ENCODE measurements around the gene EIF5A2.

Gene EIF5A2

GRCh38 chr3:170852324-170852723, 56.1 kb downstream of the EIF5A2 start:
- no peak for DNase-seq (ENCODE audit: low spot score)

DNA sequence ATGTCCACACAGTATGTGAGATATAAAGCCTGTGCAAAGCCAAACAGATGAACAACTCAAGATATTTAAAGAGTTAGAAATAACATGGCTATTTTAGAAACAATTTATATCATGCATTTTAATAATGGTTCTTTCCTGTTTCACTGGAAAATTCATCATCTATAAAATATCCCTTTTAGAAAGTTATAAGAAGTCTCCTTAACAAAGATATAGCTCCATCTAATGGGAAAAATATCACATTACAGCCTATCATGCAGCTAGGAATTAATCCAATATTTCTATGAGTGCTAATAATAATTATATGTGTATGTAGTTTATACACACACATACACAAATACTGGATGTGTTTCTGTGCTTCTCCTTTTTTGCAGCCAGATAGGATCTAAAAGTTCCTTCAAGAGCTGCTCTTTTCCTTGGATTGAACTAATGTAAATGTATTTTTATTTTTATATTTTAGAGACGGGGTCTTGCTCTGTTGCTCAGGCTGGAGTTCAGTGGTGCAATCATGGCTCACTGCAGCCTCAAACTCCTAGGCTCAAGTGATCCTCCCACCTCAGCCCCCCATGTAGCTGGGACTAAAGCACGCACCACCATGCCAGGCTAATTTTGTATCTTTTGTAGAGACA, 60.0 kb downstream of the EIF5A2 start:
- no peak for DNase-seq (ENCODE audit: low spot score)

DNA sequence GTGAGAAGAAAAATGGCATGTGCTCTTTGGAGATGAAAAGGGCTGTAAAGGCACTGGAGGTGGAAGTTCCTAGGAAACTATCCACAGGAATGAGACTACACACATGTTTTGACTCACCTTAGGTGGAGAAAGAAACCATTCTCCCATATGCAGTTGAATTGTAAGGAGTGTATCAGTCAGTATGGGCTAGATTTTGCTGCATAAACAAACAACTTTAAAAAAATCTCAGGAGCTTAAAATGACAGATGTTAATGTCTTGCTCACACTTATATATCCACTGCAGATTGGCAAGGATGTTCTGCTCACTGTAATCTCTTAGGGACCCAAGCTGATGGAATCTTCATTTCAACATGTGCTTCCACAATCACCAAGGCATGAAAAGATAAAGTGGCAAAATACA, 64.1 kb downstream of the EIF5A2 start:
- DNase-seq (ENCODE audit: low spot score), result no peak

DNA sequence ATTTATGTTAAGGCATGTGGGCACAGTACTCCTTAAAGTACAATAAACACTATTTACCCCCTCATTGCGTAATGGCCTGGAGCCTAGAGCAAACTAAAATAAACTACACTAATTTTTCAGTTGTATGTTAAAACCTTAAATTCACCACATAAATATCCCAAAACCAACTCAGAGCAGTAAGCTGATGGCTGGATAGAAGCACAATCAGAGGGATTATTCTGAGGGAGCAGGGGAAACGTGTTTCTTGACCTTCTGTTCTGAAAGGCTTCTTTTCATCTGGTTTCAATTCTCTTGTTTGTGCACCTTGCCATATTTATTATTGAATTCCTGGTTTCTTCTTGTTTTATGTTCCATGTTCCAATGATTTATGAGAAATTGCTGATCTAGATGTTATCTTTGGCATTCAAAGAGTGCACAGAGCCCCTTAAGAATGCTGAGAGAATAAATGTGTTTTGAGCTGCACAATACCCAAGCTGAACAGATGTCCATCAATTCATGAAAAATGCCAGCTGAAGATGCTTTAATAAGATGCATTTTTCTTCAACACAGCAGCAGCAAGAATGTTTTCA, 68.1 kb downstream of the EIF5A2 start:
- DNase-seq (ENCODE audit: low spot score), result no peak

DNA sequence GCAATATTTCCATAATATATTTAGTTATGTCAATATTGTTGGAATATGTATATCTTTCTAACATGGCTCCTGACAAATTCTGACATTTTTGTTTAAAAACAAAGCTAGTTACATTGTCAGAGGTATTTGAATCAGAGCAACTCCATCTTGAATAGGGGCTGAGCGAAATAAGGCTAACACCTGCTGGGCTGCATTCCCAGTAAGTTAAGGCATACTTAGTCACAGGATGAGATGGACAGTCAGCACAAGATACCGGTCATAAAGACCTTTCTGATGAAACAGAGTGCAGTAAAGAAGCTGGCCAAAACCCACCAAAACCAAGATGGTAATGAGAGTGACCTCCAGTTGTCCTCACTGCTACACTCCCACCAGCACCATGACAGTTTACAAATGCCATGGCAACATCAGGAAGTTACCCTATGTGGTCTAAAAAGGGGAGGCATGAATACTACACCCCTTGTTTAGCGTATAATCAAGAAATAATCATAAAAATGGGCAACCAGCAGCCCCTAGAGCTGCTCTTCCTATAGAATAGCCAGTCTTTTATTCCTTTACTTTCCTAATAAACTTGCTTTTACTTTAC, 68.8 kb downstream of the EIF5A2 start:
- no peak for DNase-seq (ENCODE audit: low spot score)
